ENCODE results near the gene KRTAP10-3.
"Not testable (repeated sequence)": the region's sequence is repeated elsewhere in the genome, so short reads cannot be mapped to it uniquely, and the experiment has no call there.

Gene KRTAP10-3

DNA sequence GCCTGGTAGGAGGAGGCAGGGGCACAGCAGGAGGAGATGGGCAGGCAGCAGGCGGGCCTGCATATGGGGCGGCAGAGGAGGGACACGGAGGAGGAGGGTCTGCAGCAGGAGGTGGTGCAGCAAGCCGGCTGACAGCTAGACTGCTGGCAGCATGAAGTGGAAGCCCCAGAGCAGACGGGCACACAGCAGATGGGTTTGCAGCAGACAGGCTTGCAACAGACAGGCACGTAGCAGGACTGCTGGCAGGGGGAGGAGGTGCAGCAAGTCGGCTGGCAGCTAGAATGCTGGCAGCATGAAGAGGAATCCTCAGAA is 21.2 kb upstream of the KRTAP10-3 start:
- H3K4me3 Mint-ChIP-seq = no peak overlapping the region
- H3K27ac Mint-ChIP-seq = no peak overlapping the region
- DNase-seq = no peak
- no peaks in the 10 kb centered on the region for H3K36me3 Mint-ChIP-seq (ENCODE audit: low read depth)
- H3K9me3 Mint-ChIP-seq = peaks cover 22% of the 10 kb centered on the region
- peaks cover 15% of the 10 kb centered on the region for H3K4me1 Mint-ChIP-seq (ENCODE audit: low read depth)
- peaks cover 5% of the 10 kb centered on the region for H3K27me3 Mint-ChIP-seq

DNA sequence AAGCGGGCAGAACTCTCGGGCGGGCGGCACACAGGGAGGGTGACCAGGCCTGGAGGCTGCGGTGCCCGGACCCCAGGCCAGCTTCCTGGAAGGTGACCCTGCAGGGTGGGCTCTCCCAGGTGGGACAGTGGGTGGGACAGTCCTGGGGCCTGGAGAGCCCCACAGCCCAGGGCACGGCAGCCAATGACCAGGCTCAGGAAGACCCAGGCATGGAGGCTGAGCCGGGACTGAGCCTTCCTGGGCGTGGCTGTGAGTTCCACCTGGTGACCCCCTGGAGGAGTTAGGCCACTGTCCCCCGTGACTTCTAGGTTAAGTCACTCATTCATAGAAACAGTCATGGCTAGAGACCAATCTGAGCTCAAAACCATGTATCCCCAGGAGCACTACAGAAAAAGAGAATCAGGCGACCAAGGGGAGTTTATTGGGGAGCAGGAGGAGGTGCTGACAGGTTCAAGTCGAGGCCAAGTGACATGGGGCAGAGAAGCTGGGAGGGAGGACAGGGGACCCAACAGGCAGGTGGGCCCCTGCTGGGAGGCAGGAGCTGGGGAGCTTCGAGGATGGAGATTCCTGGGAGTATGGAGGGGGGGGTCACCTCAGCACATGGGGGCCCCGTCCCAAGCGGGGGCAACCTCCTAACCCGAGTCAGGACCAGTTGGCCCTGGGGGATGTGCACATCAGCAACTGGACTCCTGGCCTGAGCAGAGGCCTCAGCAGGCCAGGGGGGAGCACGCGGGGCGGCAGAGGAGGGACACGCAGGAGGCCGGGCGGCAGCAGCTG is 20.6 kb upstream of the KRTAP10-3 start:
- Mint-ChIP-seq H3K27me3 (peaks cover 9% of the 10 kb centered on the region), H3K4me3 (no peak overlapping the region), H3K4me1 (ENCODE audit: low read depth) (peaks cover 19% of the 10 kb centered on the region), H3K36me3 (ENCODE audit: low read depth) (no peaks in the 10 kb centered on the region), H3K9me3 (peaks cover 22% of the 10 kb centered on the region), H3K27ac (no peak overlapping the region)
- DNase-seq = peak; percentile 14

DNA sequence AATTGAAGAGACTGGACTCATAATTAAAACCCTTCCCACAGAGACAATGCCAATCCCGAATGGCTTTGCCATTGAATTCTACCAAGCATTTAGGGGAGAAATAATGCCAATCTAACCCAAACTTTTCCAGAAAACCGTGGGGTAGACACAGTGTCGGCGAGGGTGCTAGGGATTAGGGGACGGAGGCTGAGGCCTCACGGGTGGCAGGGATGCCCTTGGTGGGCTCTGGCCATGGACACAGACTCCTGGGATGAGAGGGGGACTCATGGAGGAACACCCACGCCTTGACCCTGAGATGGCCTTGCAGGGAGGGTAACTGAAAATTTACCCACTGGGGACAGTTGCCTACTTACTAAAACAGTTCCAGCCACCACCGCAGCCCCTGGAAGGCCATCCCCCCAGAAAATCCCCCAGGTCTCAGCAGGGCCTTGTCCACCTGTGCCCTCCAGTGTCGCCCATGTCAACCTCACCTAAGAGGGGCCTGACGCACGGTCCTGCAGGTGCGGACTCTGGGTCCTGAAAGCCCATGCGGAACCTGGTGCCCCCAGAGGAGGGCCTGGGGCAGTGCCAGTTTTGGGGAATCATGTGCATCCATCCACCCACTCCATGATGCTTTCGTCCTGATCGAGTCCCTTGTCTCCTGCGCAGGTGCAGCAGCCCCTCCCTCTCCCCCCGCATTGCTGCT is 19.9 kb upstream of the KRTAP10-3 start:
- Mint-ChIP-seq H3K27me3 (peaks cover 9% of the 10 kb centered on the region), H3K9me3 (peaks cover 22% of the 10 kb centered on the region), H3K4me1 (ENCODE audit: low read depth) (peaks cover 12% of the 10 kb centered on the region), H3K36me3 (ENCODE audit: low read depth) (no peaks in the 10 kb centered on the region), H3K4me3 (no peak overlapping the region), H3K27ac (no peak overlapping the region)
- peak; percentile 5 for DNase-seq

DNA sequence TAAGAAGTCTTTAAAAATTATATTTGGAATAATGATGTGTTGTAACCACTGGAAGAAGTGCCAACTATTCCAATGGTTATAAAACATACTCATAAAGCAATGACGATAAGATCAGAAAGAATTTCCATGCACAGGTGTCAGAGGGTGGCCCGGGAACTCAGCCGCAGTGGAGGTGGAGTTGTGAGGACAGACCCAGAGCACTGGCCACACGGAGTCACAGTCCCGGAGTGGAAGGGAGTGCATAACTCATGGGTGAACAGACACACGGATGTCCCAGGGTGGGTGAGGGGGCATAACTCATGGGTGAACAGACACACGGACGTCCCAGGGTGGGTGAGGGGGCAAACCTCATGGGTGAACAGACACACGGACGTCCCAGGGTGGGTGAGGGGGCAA is 17.4 kb upstream of the KRTAP10-3 start:
- peaks cover 12% of the 10 kb centered on the region for H3K27me3 Mint-ChIP-seq
- no peak overlapping the region for H3K4me3 Mint-ChIP-seq
- peak; percentile 5 for DNase-seq
- H3K27ac Mint-ChIP-seq = no peak overlapping the region
- H3K9me3 Mint-ChIP-seq = peaks cover 12% of the 10 kb centered on the region
- peaks cover 9% of the 10 kb centered on the region for H3K4me1 Mint-ChIP-seq (ENCODE audit: low read depth)
- no peaks in the 10 kb centered on the region for H3K36me3 Mint-ChIP-seq (ENCODE audit: low read depth)

DNA sequence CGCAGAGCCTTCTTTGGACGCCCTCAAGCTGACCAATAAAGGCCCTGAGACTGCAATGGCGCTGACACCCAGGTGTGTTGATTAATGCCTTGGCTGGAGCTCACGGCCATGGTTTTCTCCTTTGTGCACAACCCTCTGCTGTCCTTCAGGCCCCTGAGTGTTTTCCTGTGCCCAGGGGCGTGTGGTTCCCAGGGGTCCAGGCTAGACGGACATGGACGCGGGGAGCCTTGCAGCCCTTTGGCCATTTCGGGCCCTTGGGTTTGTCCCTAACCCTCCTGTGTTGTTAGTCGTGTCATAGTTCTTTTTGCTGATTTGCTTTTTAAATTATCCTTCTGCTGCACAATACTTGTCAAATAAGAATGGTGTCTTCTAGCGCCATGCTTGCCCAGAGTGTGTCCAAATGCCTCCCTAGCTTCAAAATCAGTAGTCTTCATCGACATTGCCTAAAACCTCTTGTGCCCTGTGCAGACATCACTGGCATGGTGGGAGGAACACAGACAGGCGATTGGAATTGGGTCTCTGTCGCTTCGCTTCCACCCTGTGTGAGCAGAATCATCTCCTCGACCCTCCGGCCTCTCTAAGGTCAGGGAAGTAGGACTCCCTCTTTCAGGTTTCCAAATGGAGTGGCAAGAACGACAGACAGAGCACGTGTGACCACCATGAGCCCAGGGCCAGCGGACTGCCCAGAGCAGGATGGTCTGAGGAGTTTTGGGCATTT is 16.9 kb upstream of the KRTAP10-3 start:
- Mint-ChIP-seq H3K36me3 (ENCODE audit: low read depth) (no peaks in the 10 kb centered on the region), H3K4me1 (ENCODE audit: low read depth) (peaks cover 9% of the 10 kb centered on the region), H3K4me3 (no peak overlapping the region), H3K27me3 (peaks cover 12% of the 10 kb centered on the region), H3K27ac (no peak overlapping the region), H3K9me3 (peaks cover 11% of the 10 kb centered on the region)
- DNase-seq = peak; percentile 22

DNA sequence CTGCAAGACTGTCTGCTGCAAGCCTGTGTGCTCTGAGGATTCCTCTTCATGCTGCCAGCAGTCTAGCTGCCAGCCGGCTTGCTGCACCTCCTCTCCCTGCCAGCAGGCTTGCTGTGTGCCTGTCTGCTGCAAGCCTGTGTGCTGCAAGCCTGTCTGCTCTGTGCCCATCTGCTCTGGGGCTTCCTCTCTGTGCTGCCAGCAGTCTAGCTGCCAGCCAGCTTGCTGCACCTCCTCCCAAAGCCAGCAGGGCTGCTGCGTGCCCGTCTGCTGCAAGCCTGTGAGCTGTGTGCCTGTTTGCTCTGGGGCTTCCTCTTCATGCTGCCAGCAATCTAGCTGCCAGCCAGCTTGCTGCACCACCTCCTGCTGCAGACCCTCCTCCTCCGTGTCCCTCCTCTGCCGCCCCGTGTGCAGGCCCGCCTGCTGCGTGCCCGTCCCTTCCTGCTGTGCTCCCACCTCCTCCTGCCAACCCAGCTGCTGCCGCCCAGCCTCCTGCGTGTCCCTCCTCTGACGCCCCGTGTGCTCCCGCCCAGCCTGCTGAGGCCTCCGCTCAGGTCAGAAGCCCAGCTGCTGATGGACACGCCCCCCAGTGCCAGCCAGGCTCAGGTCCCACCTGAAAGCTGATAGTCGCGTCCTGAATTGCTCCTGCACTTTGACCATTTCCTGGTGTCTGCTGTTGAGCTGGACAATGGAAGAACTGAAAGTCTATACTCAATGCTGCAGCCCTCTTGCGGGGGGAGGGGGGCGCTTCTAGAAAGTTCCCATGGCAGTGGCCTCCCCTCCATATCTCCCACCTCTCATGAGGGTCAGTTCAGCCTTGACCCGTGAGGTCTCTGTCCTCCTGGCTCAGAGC is 16.1 kb upstream of the KRTAP10-3 start:
- no peak overlapping the region for H3K4me3 Mint-ChIP-seq
- DNase-seq = peak; percentile 28
- H3K9me3 Mint-ChIP-seq = peaks cover 11% of the 10 kb centered on the region
- peaks cover 9% of the 10 kb centered on the region for H3K27me3 Mint-ChIP-seq
- peaks cover 7% of the 10 kb centered on the region for H3K4me1 Mint-ChIP-seq (ENCODE audit: low read depth)
- no peaks in the 10 kb centered on the region for H3K36me3 Mint-ChIP-seq (ENCODE audit: low read depth)
- H3K27ac Mint-ChIP-seq = no peak overlapping the region

DNA sequence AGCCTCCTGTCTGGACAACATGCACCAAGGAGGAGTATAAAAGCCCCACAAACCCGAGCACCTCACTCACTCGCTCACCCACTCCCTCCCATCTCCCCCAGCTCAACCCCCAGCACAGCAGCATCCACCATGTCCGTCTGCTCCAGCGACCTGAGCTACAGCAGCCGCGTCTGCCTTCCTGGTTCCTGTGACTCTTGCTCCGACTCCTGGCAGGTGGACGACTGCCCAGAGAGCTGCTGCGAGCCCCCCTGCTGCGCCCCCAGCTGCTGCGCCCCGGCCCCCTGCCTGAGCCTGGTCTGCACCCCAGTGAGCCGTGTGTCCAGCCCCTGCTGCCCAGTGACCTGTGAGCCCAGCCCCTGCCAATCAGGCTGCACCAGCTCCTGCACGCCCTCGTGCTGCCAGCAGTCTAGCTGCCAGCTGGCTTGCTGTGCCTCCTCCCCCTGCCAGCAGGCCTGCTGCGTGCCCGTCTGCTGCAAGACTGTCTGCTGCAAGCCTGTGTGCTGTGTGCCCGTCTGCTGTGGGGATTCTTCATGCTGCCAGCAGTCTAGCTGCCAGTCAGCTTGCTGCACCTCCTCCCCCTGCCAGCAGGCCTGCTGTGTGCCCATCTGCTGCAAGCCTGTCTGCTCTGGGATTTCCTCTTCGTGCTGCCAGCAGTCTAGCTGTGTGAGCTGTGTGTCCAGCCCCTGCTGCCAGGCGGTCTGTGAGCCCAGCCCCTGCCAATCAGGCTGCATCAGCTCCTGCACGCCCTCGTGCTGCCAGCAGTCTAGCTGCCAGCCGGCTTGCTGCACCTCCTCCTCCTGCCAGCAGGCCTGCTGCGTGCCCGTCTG is 15.2 kb upstream of the KRTAP10-3 start, which contains the start of gene KRTAP10-4:
KRTAP10-4 (plus strand) TSS at position 100 of the 827 bp plus-strand sequence; CDS start at position 130, 30 bp downstream.
- not testable (repeated sequence) for H3K36me3 Mint-ChIP-seq (ENCODE audit: low read depth); H3K27me3 Mint-ChIP-seq; H3K4me3 Mint-ChIP-seq; H3K4me1 Mint-ChIP-seq (ENCODE audit: low read depth); H3K27ac Mint-ChIP-seq
- DNase-seq = peak; percentile 20
- H3K9me3 Mint-ChIP-seq = peaks cover 11% of the 10 kb centered on the region

DNA sequence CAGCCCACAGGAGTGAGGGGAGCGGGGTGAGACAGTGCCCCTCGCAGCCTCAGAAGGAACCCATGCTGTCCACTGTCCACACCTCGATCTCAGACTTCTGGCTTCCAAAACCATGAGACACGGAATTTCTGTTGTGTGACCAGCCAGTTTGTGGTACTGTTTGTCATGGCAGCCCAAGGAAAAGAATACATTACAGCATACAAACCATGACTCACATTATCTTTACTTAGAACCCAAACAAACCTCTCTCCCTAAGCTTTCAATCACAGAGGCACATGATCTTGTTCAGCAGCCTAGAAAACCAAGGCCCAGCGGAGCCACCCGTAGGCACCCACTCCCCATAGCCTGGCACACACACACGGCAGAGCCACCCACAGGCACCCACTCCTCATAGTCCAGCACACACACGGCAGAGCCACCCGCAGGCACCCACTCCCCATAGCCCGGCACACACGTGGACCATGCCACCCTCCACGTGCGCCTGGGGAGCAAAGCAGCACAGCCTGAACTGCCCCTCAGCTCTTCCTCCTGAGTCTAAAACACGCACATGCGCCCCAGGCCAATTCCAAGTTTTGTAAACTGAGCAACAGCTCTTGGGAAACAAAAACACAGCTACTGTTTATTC is 14.5 kb upstream of the KRTAP10-3 start:
- peaks cover 11% of the 10 kb centered on the region for H3K9me3 Mint-ChIP-seq
- DNase-seq = peak; percentile 13
- peaks cover 9% of the 10 kb centered on the region for H3K27me3 Mint-ChIP-seq
- no peak overlapping the region for H3K4me3 Mint-ChIP-seq
- H3K36me3 Mint-ChIP-seq (ENCODE audit: low read depth) = no peaks in the 10 kb centered on the region
- H3K4me1 Mint-ChIP-seq (ENCODE audit: low read depth) = peaks cover 7% of the 10 kb centered on the region
- no peak overlapping the region for H3K27ac Mint-ChIP-seq

DNA sequence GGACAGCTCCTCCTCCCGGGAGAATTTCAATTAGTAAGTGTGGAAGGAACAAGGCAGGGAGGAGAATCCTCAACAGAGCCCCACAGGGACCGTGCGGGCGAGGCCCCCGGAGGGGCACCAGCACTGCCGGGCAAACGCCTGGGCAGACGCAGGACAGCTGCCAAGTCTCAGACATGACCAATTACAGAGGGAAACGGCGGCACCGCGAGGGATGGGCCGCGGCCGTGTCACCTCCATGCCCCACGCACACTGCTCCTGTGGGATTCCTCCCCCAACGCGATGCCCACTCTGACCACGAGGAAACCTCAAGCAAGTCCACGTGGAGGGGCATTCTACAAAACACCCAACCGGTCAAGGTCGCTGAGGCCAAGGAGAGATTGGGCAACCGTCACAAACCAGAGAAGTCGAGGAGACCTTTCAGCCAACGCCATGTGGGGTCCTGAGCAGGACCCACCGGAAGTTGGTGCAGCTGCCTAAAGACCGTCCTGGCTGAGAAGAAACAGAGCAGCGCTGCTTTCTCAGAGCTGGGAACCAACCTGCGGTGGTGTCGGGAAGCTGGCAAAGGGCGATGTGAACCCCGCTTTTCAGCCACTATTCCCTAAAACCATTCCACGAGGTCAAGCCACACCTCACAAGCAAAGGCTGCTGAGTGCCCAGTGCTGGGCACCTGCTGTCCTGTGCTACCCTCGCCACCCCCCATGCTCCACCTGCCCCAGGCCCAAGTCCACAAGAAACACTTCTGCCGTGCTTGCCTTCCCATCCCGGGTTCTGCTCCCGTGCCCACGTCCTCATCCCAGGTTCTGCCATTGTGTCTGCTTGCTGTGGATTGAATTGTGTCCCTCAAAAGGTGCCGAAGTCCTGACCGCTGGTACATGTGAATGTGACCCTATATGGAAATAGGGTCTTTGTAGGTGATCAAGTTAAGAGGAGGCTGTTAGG is 13.5 kb upstream of the KRTAP10-3 start:
- Mint-ChIP-seq H3K4me3 (no peak overlapping the region), H3K27ac (no peak overlapping the region), H3K36me3 (ENCODE audit: low read depth) (no peaks in the 10 kb centered on the region), H3K9me3 (peaks cover 6% of the 10 kb centered on the region), H3K4me1 (ENCODE audit: low read depth) (peaks cover 7% of the 10 kb centered on the region), H3K27me3 (peaks cover 9% of the 10 kb centered on the region)
- DNase-seq = peak; percentile 6

DNA sequence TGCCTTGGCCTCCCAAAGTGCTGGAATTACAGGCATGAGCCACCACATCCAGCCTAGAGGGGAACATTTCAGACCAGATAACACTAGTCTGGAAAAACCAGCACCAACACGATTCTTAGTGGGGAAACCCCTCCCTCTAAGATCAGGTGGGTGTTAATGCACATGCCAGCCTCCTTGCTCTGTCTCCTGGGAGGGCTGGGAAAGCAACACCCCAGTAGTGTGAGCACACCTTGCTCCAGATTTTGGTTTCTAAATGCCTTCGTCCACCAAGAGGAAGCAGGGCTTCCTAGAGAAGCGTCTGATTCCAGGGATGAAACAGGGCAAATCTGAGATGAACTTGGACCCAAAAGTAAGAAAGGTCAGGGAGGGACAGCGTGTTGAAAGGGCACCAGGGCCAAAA is 12.7 kb upstream of the KRTAP10-3 start:
- H3K9me3 Mint-ChIP-seq = no peaks in the 10 kb centered on the region
- H3K4me3 Mint-ChIP-seq = no peak overlapping the region
- peak; percentile 2 for DNase-seq
- peaks cover 9% of the 10 kb centered on the region for H3K27me3 Mint-ChIP-seq
- no peaks in the 10 kb centered on the region for H3K36me3 Mint-ChIP-seq (ENCODE audit: low read depth)
- no peak overlapping the region for H3K27ac Mint-ChIP-seq
- H3K4me1 Mint-ChIP-seq (ENCODE audit: low read depth) = peaks cover 7% of the 10 kb centered on the region

DNA sequence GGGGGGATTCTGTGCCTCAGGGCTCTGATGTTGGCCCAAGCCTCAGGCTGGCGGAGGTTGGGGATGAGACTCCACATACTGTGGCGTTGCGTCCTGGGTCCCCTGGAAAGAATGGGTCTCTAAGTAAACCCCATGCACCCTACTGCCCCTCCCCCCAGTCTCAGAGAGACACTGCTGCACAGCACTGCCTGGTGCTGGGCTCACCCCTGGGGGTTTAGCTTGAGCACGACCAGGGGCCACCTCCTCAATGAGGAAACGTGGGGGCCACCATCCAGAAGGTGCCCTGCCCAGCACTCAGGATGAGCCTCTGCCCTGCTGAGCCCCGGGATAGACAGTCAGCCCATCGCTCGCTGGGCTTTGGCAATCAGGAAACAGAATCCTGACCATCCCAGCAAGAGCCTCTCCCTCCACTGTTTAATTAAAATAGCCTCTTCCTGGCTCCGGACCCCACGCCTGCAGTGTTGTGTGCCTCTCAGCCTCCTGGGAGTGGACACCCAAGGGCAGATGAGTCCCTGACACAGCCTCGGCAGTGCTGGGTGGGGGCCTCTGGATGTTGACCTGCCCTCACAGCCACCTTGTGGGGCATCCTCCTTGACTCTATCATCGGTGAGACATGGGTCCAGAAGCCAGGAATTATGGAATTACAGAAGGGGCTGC is 11.4 kb upstream of the KRTAP10-3 start:
- Mint-ChIP-seq H3K4me1 (ENCODE audit: low read depth) (peaks cover 13% of the 10 kb centered on the region), H3K36me3 (ENCODE audit: low read depth) (no peaks in the 10 kb centered on the region), H3K27me3 (peaks cover 9% of the 10 kb centered on the region), H3K9me3 (no peaks in the 10 kb centered on the region), H3K4me3 (no peak overlapping the region), H3K27ac (no peak overlapping the region)
- peak; percentile 2 for DNase-seq
